Measurements from ENCODE around the gene GREM2.

GRCh38 chr1:240644732-240645131 lies 32.8 kb upstream of the GREM2 start:
- TF ChIP-seq CTCF (conservative IDR thresholded peaks at IDR 0.05; ENCODE audit: low read depth in 2 of 2) (no peak), EZH2 (IDR thresholded peaks at IDR 0.05; ENCODE audit: low read depth, unreplicated experiment) (no peak), REST (IDR thresholded peaks at IDR 0.05; ENCODE audit: unreplicated experiment) (no peak), CREB1 (CRISPR knock-in tag; IDR thresholded peaks at IDR 0.05; ENCODE audit: low read depth) (no peak), POLR2AphosphoS5 (IDR thresholded peaks at IDR 0.05; ENCODE audit: low read depth) (no peak), JUNB (IDR thresholded peaks at IDR 0.05; ENCODE audit: unreplicated experiment) (no peak)
